GM23338 (cell line): ENCODE data around the gene TATDN3. TPM values are rescaled to one million over a fixed set of nuclear protein-coding genes. Genes with fewer than 3 reads are reported as not detected.

Source experiments
- ATAC-seq: fragments of 200-7000 bp; cut with Tn5 transposase; 3 replicates; pipeline ENCODE4 v1.9.1; 2020
- DNase-seq: peaks from one replicate; pipeline ENCODE4 v3.0.0-alpha.2; 2015; ENCODE audit warnings: low spot score
- H2AFZ ChIP-seq: fragments of 200-600 bp; sonication (generic); 2 replicates; pipeline ENCODE4 v1.8.0; 2016; ENCODE audit warnings: antibody characterized with exemption, mild to moderate bottlenecking, moderate library complexity
- H3F3A ChIP-seq: fragments of 200-600 bp; sonication (generic); replicated peaks from 2 replicates; pipeline ENCODE4 v1.8.0; 2017; ENCODE audit warnings: antibody characterized with exemption, mixed run types, low read depth
- H3K27ac ChIP-seq: fragments of 200-600 bp; sonication (generic); 2 replicates; pipeline ENCODE4 v1.6.1; 2016; ENCODE audit warnings: low read depth
- H3K27me3 ChIP-seq: fragments of 200-600 bp; sonication (generic); 2 replicates; pipeline ENCODE4 v1.8.0; 2016; ENCODE audit warnings: mild to moderate bottlenecking, mixed run types, moderate library complexity; ENCODE audit not compliant: insufficient read depth
- H3K36me3 ChIP-seq: fragments of 200-600 bp; sonication (generic); 2 replicates; pipeline ENCODE4 v1.8.0; 2016; ENCODE audit warnings: mild to moderate bottlenecking; ENCODE audit not compliant: insufficient read depth
- H3K4me1 ChIP-seq: fragments of 200-600 bp; sonication (generic); 2 replicates; pipeline ENCODE4 v1.8.0; 2016; ENCODE audit warnings: mild to moderate bottlenecking, moderate library complexity; ENCODE audit not compliant: insufficient read depth
- H3K4me2 ChIP-seq: fragments of 200-600 bp; sonication (generic); 2 replicates; pipeline ENCODE4 v1.7.1; 2017; ENCODE audit warnings: mixed run types
- H3K4me3 ChIP-seq: fragments of 200-600 bp; sonication (generic); 2 replicates; pipeline ENCODE4 v1.6.1; 2016; ENCODE audit warnings: mixed run types
- H3K79me2 ChIP-seq: fragments of 200-600 bp; sonication (generic); replicated peaks from 2 replicates; pipeline ENCODE4 v1.8.0; 2017; ENCODE audit warnings: mild to moderate bottlenecking; ENCODE audit not compliant: insufficient read depth
- H3K9me2 ChIP-seq: fragments of 200-600 bp; sonication (generic); 2 replicates; pipeline ENCODE4 v1.8.0; 2017; ENCODE audit not compliant: insufficient read depth
- H4K20me1 ChIP-seq: fragments of 200-600 bp; sonication (generic); replicated peaks from 2 replicates; pipeline ENCODE4 v1.8.0; 2017; ENCODE audit warnings: mild to moderate bottlenecking; ENCODE audit not compliant: insufficient read depth
- H3K27ac Mint-ChIP-seq: 2 replicates; pipeline ENCODE4 v1.8.0; 2020; ENCODE audit warnings: inconsistent platforms, mild to moderate bottlenecking, moderate library complexity, mixed read lengths
- H3K27me3 Mint-ChIP-seq: 3 replicates; pipeline ENCODE4 v1.8.0; 2022; ENCODE audit warnings: low read depth, mild to moderate bottlenecking, moderate library complexity, mixed read lengths, inconsistent platforms; ENCODE audit not compliant: insufficient read depth, poor library complexity
- H3K36me3 Mint-ChIP-seq: 3 replicates; pipeline ENCODE4 v1.8.0; 2021; ENCODE audit warnings: low read depth, mild to moderate bottlenecking, inconsistent platforms, moderate library complexity, mixed read lengths
- H3K4me1 Mint-ChIP-seq: 3 replicates; pipeline ENCODE4 v1.8.0; 2020; ENCODE audit warnings: mild to moderate bottlenecking, inconsistent platforms, mixed read lengths
- H3K4me3 Mint-ChIP-seq: 3 replicates; pipeline ENCODE4 v1.8.0; 2021; ENCODE audit warnings: moderate library complexity, mild to moderate bottlenecking, inconsistent platforms, mixed read lengths
- H3K9me3 Mint-ChIP-seq: 3 replicates; pipeline ENCODE4 v1.8.0; 2020; ENCODE audit warnings: moderate library complexity, mild to moderate bottlenecking, inconsistent platforms, mixed read lengths
- CREB1 ChIP-seq: fragments of 250-450 bp; sonication (Bioruptor Pico); IDR thresholded peaks from 2 replicates; pipeline ENCODE4 v1.5.0; 2020; ENCODE audit warnings: low read depth, mild to moderate bottlenecking, moderate library complexity
- CTCF ChIP-seq, 2 experiments: fragments of 200-600 bp in 1 of 2; sonication (generic) in 1 of 2; conservative IDR thresholded peaks; 2 replicates each; pipeline versions ENCODE4 v1.5.1 to v1.6.1; 2016 to 2017; ENCODE audit warnings: antibody characterized with exemption in 2 of 2, low read depth in 2 of 2, mild to moderate bottlenecking in 2 of 2, moderate library complexity in 1 of 2
- ETS1 ChIP-seq: IDR thresholded peaks from 2 replicates; pipeline ENCODE4 v1.6.1; 2016; ENCODE audit warnings: antibody characterized with exemption
- EZH2 ChIP-seq: fragments of 200-600 bp; sonication (generic); IDR thresholded peaks from one replicate; pipeline ENCODE4 v1.8.0; 2017; ENCODE audit warnings: antibody characterized with exemption, mild to moderate bottlenecking, low read depth; ENCODE audit not compliant: unreplicated experiment
- EZH2phosphoT487 ChIP-seq: fragments of 200-600 bp; sonication (generic); IDR thresholded peaks from one replicate; pipeline ENCODE4 v1.8.1; 2018; ENCODE audit warnings: antibody characterized with exemption; ENCODE audit not compliant: unreplicated experiment
- JUNB ChIP-seq: IDR thresholded peaks from one replicate; pipeline ENCODE4 v1.6.1; 2016; ENCODE audit warnings: antibody characterized with exemption; ENCODE audit not compliant: unreplicated experiment
- NANOG ChIP-seq: IDR thresholded peaks from 2 replicates; pipeline ENCODE4 v1.6.1; 2016; ENCODE audit warnings: antibody characterized with exemption, borderline replicate concordance
- POLR2AphosphoS5 ChIP-seq: IDR thresholded peaks from 2 replicates; pipeline ENCODE4 v1.6.1; 2016; ENCODE audit warnings: antibody characterized with exemption, low read depth
- REST ChIP-seq: IDR thresholded peaks from one replicate; pipeline ENCODE4 v1.6.1; 2018; ENCODE audit warnings: antibody characterized with exemption; ENCODE audit not compliant: unreplicated experiment
- STAT1 ChIP-seq: IDR thresholded peaks from one replicate; pipeline ENCODE4 v1.6.1; 2016; ENCODE audit warnings: antibody characterized with exemption; ENCODE audit not compliant: unreplicated experiment
- ZNF114 ChIP-seq: fragments of 250-450 bp; sonication (Bioruptor Pico); IDR thresholded peaks from 2 replicates; pipeline ENCODE4 v1.5.0; 2020; ENCODE audit warnings: mild to moderate bottlenecking, moderate library complexity
- ZNF331 ChIP-seq: fragments of 250-450 bp; sonication (Bioruptor Pico); IDR thresholded peaks from 2 replicates; pipeline ENCODE4 v1.5.0; 2020; ENCODE audit warnings: low read depth, mild to moderate bottlenecking, moderate library complexity
- ZNF462 ChIP-seq: fragments of 250-450 bp; sonication (Bioruptor Pico); IDR thresholded peaks from 2 replicates; pipeline ENCODE4 v1.5.0; 2020; ENCODE audit warnings: mild to moderate bottlenecking, moderate library complexity
- polyA plus RNA-seq: library from polyadenylated mRNA; unstranded; fragments of >200 nt; fragmentation: Nextera tagmentation; extraction: Ambion mirVana; gene quantifications from 2 replicates; pipeline ENCODE4 v1.2.1, GENCODE V29; 2016
- total RNA-seq: library from RNA; depleted of rRNA; stranded (reverse); fragments of >200 nt; shearing (Covaris generic); gene quantifications from 2 replicates; pipeline ENCODE4 v1.2.3, GENCODE V29; 2014

The TATDN3 gene
- total and polyA plus RNA-seq, 2 experiments from 2014 or later, result 10.9 to 24.2 TPM

- peaks cover 43% of the 10 kb centered on the region for H3K9me3 Mint-ChIP-seq
- ATAC-seq, result no peak
- H3K27me3 Mint-ChIP-seq, result peaks cover 4% of the 10 kb centered on the region
- Histone ChIP-seq H2AFZ (no peak overlapping the region), H4K20me1 (no peaks in the 10 kb centered on the region), H3K4me1 (peaks cover 6% of the 10 kb centered on the region; the same call in 1 of the 2 replicates), H3K27me3 (no peaks in the 10 kb centered on the region), H3K9me2 (no peaks in the 10 kb centered on the region), H3F3A (no peaks in the 10 kb centered on the region), H3K79me2 (no peaks in the 10 kb centered on the region), H3K4me2 (no peak overlapping the region), H3K4me3 (no peak overlapping the region), H3K36me3 (peaks cover 12% of the 10 kb centered on the region; the same call in 1 of the 2 replicates), H3K27ac (no peak overlapping the region)
- H3K36me3 Mint-ChIP-seq, result peaks cover 35% of the 10 kb centered on the region
- no peak overlapping the region for H3K4me3 Mint-ChIP-seq
- no peak overlapping the region for H3K27ac Mint-ChIP-seq
- TF ChIP-seq ETS1 (no peak), ZNF462 (CRISPR knock-in tag) (no peak), ZNF331 (CRISPR knock-in tag) (no peak), EZH2phosphoT487 (no peak), CTCF (conservative IDR thresholded peaks at IDR 0.05; ENCODE audit: low read depth in 2 of 2) (no peak), JUNB (no peak), ZNF114 (CRISPR knock-in tag) (no peak), EZH2 (no peak), CREB1 (CRISPR knock-in tag) (no peak), STAT1 (no peak), REST (no peak), NANOG (no peak), POLR2AphosphoS5 (no peak)
- DNase-seq, result no peak
- H3K4me1 Mint-ChIP-seq, result peaks cover 4% of the 10 kb centered on the region; the same call in 2 of the 3 replicates
These were observed 31.3 kb downstream of the TATDN3 start for GRCh38 chr1:212822956-212823355.
